ENCODE measurements around the gene STRIT1.
"Not testable (repeated sequence)": the region's sequence is repeated elsewhere in the genome, so short reads cannot be mapped to it uniquely, and the experiment has no call there.

STRIT1 gene

GRCh38 chr3:155312781-155313180 is 19.3 kb upstream of the STRIT1 start:
- no peak for DNase-seq

- DNase-seq: no peak
Observed at GRCh38 chr3:155309581-155309980, 16.1 kb upstream of the STRIT1 start.

- DNase-seq: no peak
Observed at GRCh38 chr3:155308831-155309230, 15.3 kb upstream of the STRIT1 start.

- no peak for DNase-seq
Observed at GRCh38 chr3:155307183-155307582, 13.7 kb upstream of the STRIT1 start.

- DNase-seq: no peak
Observed at GRCh38 chr3:155304394-155304793, 10.9 kb upstream of the STRIT1 start.

GRCh38 chr3:155303540-155304097 is 10.1 kb upstream of the STRIT1 start:
- no peak for DNase-seq

- DNase-seq: peak; percentile 37
Observed at GRCh38 chr3:155302891-155303290, 9.4 kb upstream of the STRIT1 start.

- DNase-seq: no peak
Observed at GRCh38 chr3:155302481-155302880, 9.0 kb upstream of the STRIT1 start.

- no peak for DNase-seq
Observed at GRCh38 chr3:155297100-155297499, 3.6 kb upstream of the STRIT1 start.

GRCh38 chr3:155296413-155296812 is 2.9 kb upstream of the STRIT1 start:
- DNase-seq: no peak

GRCh38 chr3:155292693-155293092 is 790 bp downstream of the STRIT1 start:
- no peak for DNase-seq

- DNase-seq: no peak
Observed at GRCh38 chr3:155292133-155292532, 1.4 kb downstream of the STRIT1 start.

- no peak for DNase-seq
Observed at GRCh38 chr3:155286736-155287135, 6.7 kb downstream of the STRIT1 start.

- no peak for DNase-seq
Observed at GRCh38 chr3:155285936-155286335, 7.5 kb downstream of the STRIT1 start.

- no peak for DNase-seq
Observed at GRCh38 chr3:155283092-155284056, 10.1 kb downstream of the STRIT1 start.

GRCh38 chr3:155282385-155283091 is 10.9 kb downstream of the STRIT1 start:
- DNase-seq: peak; percentile 94

GRCh38 chr3:155281912-155282311 is 11.6 kb downstream of the STRIT1 start:
- no peak for DNase-seq

GRCh38 chr3:155276089-155276488 is 17.4 kb downstream of the STRIT1 start:
- DNase-seq: not testable (repeated sequence)

- not testable (repeated sequence) for DNase-seq
Observed at GRCh38 chr3:155275159-155275754, 18.2 kb downstream of the STRIT1 start.

- DNase-seq: not testable (repeated sequence)
Observed at GRCh38 chr3:155274435-155274834, 19.0 kb downstream of the STRIT1 start.

- no peak for DNase-seq
Observed at GRCh38 chr3:155271343-155271613, 22.2 kb downstream of the STRIT1 start.

- DNase-seq: no peak
Observed at GRCh38 chr3:155270485-155271342, 22.8 kb downstream of the STRIT1 start.

GRCh38 chr3:155270063-155270462 is 23.4 kb downstream of the STRIT1 start:
- DNase-seq: no peak
